ENCODE measurements around the gene PROCA1.
A peak's percentile ranks its signal among the peaks of the same experiment; 100 is the strongest.

PROCA1 gene

GRCh38 chr17:28712032-28712704 is 480 bp upstream of the PROCA1 start:
- H3K27me3 ChIP-seq (ENCODE audit: control insufficient read depth, insufficient read depth, low read length) = no peaks in the 10 kb centered on the region
- H3K27ac ChIP-seq (ENCODE audit: low read length) = peak overlapping the region; percentile 88
- H3K4me3 ChIP-seq (ENCODE audit: low read length) = peak overlapping the region; percentile 84
- peaks cover 26% of the 10 kb centered on the region for H3K36me3 ChIP-seq (ENCODE audit: control insufficient read depth, low read depth, low read length)
- no peaks in the 10 kb centered on the region for H3K9me3 ChIP-seq (ENCODE audit: control insufficient read depth, low read depth, low read length)
- H3K4me1 ChIP-seq (ENCODE audit: control insufficient read depth, low read depth, low read length) = peaks cover 18% of the 10 kb centered on the region
- H3K9ac ChIP-seq (ENCODE audit: low read length) = peak overlapping the region; percentile 87

- Histone ChIP-seq H3K4me1 (ENCODE audit: control insufficient read depth, low read depth, low read length) (peaks cover 12% of the 10 kb centered on the region), H3K9me3 (ENCODE audit: control insufficient read depth, low read depth, low read length) (no peaks in the 10 kb centered on the region), H3K36me3 (ENCODE audit: control insufficient read depth, low read depth, low read length) (peaks cover 26% of the 10 kb centered on the region), H3K27ac (ENCODE audit: low read length) (peak overlapping the region; percentile 92), H3K27me3 (ENCODE audit: control insufficient read depth, insufficient read depth, low read length) (no peaks in the 10 kb centered on the region), H3K9ac (ENCODE audit: low read length) (peak overlapping the region; percentile 94), H3K4me3 (ENCODE audit: low read length) (peak overlapping the region; percentile 84)
These were observed 596 bp downstream of the PROCA1 start for GRCh38 chr17:28710861-28711722.

- no peaks in the 10 kb centered on the region for H3K9me3 ChIP-seq (ENCODE audit: control insufficient read depth, low read depth, low read length)
- no peaks in the 10 kb centered on the region for H3K27me3 ChIP-seq (ENCODE audit: control insufficient read depth, insufficient read depth, low read length)
- H3K36me3 ChIP-seq (ENCODE audit: control insufficient read depth, low read depth, low read length) = peaks cover 10% of the 10 kb centered on the region
- no peak overlapping the region for H3K4me3 ChIP-seq (ENCODE audit: low read length)
- H3K4me1 ChIP-seq (ENCODE audit: control insufficient read depth, low read depth, low read length) = peaks cover 2% of the 10 kb centered on the region
- H3K9ac ChIP-seq (ENCODE audit: low read length) = no peak overlapping the region
- H3K27ac ChIP-seq (ENCODE audit: low read length) = no peak overlapping the region
These were observed 4.4 kb downstream of the PROCA1 start for GRCh38 chr17:28707339-28707720.

GRCh38 chr17:28706471-28707338 is 5.0 kb downstream of the PROCA1 start:
- H3K4me3 ChIP-seq (ENCODE audit: low read length) = no peak overlapping the region
- no peak overlapping the region for H3K9ac ChIP-seq (ENCODE audit: low read length)
- H3K9me3 ChIP-seq (ENCODE audit: control insufficient read depth, low read depth, low read length) = no peaks in the 10 kb centered on the region
- no peaks in the 10 kb centered on the region for H3K27me3 ChIP-seq (ENCODE audit: control insufficient read depth, insufficient read depth, low read length)
- no peak overlapping the region for H3K27ac ChIP-seq (ENCODE audit: low read length)
- H3K4me1 ChIP-seq (ENCODE audit: control insufficient read depth, low read depth, low read length) = no peaks in the 10 kb centered on the region
- H3K36me3 ChIP-seq (ENCODE audit: control insufficient read depth, low read depth, low read length) = peaks cover 16% of the 10 kb centered on the region

- no peak overlapping the region for H3K4me3 ChIP-seq (ENCODE audit: low read length)
- H3K27me3 ChIP-seq (ENCODE audit: control insufficient read depth, insufficient read depth, low read length) = no peaks in the 10 kb centered on the region
- no peaks in the 10 kb centered on the region for H3K9me3 ChIP-seq (ENCODE audit: control insufficient read depth, low read depth, low read length)
- H3K36me3 ChIP-seq (ENCODE audit: control insufficient read depth, low read depth, low read length) = peaks cover 25% of the 10 kb centered on the region
- no peaks in the 10 kb centered on the region for H3K4me1 ChIP-seq (ENCODE audit: control insufficient read depth, low read depth, low read length)
- H3K9ac ChIP-seq (ENCODE audit: low read length) = no peak overlapping the region
- H3K27ac ChIP-seq (ENCODE audit: low read length) = no peak overlapping the region
These were observed 5.9 kb downstream of the PROCA1 start for GRCh38 chr17:28705728-28706334.

- H3K4me1 ChIP-seq (ENCODE audit: control insufficient read depth, low read depth, low read length) = no peaks in the 10 kb centered on the region
- no peak overlapping the region for H3K27ac ChIP-seq (ENCODE audit: low read length)
- H3K4me3 ChIP-seq (ENCODE audit: low read length) = no peak overlapping the region
- peaks cover 32% of the 10 kb centered on the region for H3K36me3 ChIP-seq (ENCODE audit: control insufficient read depth, low read depth, low read length)
- H3K9me3 ChIP-seq (ENCODE audit: control insufficient read depth, low read depth, low read length) = no peaks in the 10 kb centered on the region
- H3K27me3 ChIP-seq (ENCODE audit: control insufficient read depth, insufficient read depth, low read length) = no peaks in the 10 kb centered on the region
- no peak overlapping the region for H3K9ac ChIP-seq (ENCODE audit: low read length)
These were observed 6.5 kb downstream of the PROCA1 start for GRCh38 chr17:28705074-28705659.

- Histone ChIP-seq H3K4me3 (ENCODE audit: low read length) (no peak overlapping the region), H3K9me3 (ENCODE audit: control insufficient read depth, low read depth, low read length) (no peaks in the 10 kb centered on the region), H3K4me1 (ENCODE audit: control insufficient read depth, low read depth, low read length) (no peaks in the 10 kb centered on the region), H3K36me3 (ENCODE audit: control insufficient read depth, low read depth, low read length) (peaks cover 40% of the 10 kb centered on the region), H3K27me3 (ENCODE audit: control insufficient read depth, insufficient read depth, low read length) (no peaks in the 10 kb centered on the region), H3K27ac (ENCODE audit: low read length) (no peak overlapping the region), H3K9ac (ENCODE audit: low read length) (no peak overlapping the region)
These were observed 7.3 kb downstream of the PROCA1 start for GRCh38 chr17:28704219-28704858.

- Histone ChIP-seq H3K36me3 (ENCODE audit: control insufficient read depth, low read depth, low read length) (peaks cover 47% of the 10 kb centered on the region), H3K4me1 (ENCODE audit: control insufficient read depth, low read depth, low read length) (no peaks in the 10 kb centered on the region), H3K9ac (ENCODE audit: low read length) (no peak overlapping the region), H3K9me3 (ENCODE audit: control insufficient read depth, low read depth, low read length) (no peaks in the 10 kb centered on the region), H3K27ac (ENCODE audit: low read length) (no peak overlapping the region), H3K27me3 (ENCODE audit: control insufficient read depth, insufficient read depth, low read length) (no peaks in the 10 kb centered on the region), H3K4me3 (ENCODE audit: low read length) (no peak overlapping the region)
These were observed 8.0 kb downstream of the PROCA1 start for GRCh38 chr17:28703552-28704218.

- Histone ChIP-seq H3K27ac (ENCODE audit: low read length) (no peak overlapping the region), H3K27me3 (ENCODE audit: control insufficient read depth, insufficient read depth, low read length) (no peaks in the 10 kb centered on the region), H3K9me3 (ENCODE audit: control insufficient read depth, low read depth, low read length) (no peaks in the 10 kb centered on the region), H3K36me3 (ENCODE audit: control insufficient read depth, low read depth, low read length) (peaks cover 56% of the 10 kb centered on the region), H3K9ac (ENCODE audit: low read length) (no peak overlapping the region), H3K4me3 (ENCODE audit: low read length) (no peak overlapping the region), H3K4me1 (ENCODE audit: control insufficient read depth, low read depth, low read length) (no peaks in the 10 kb centered on the region)
These were observed 8.9 kb downstream of the PROCA1 start for GRCh38 chr17:28702752-28703150.

- Histone ChIP-seq H3K36me3 (ENCODE audit: control insufficient read depth, low read depth, low read length) (peaks cover 62% of the 10 kb centered on the region), H3K9ac (ENCODE audit: low read length) (no peak overlapping the region)
These were observed 9.5 kb downstream of the PROCA1 start for GRCh38 chr17:28702026-28702751.

More at GRCh38 chr17:28702026-28702751, 9.5 kb downstream of the PROCA1 start:
- H3K27me3 ChIP-seq (ENCODE audit: control insufficient read depth, insufficient read depth, low read length) = no peaks in the 10 kb centered on the region
- no peak overlapping the region for H3K4me3 ChIP-seq (ENCODE audit: low read length)
- no peaks in the 10 kb centered on the region for H3K4me1 ChIP-seq (ENCODE audit: control insufficient read depth, low read depth, low read length)
- no peaks in the 10 kb centered on the region for H3K9me3 ChIP-seq (ENCODE audit: control insufficient read depth, low read depth, low read length)
- no peak overlapping the region for H3K27ac ChIP-seq (ENCODE audit: low read length)

Measured in iPS-18a (cell line).